Measurements from ENCODE around the gene GNB1.

The GNB1 gene

DNA sequence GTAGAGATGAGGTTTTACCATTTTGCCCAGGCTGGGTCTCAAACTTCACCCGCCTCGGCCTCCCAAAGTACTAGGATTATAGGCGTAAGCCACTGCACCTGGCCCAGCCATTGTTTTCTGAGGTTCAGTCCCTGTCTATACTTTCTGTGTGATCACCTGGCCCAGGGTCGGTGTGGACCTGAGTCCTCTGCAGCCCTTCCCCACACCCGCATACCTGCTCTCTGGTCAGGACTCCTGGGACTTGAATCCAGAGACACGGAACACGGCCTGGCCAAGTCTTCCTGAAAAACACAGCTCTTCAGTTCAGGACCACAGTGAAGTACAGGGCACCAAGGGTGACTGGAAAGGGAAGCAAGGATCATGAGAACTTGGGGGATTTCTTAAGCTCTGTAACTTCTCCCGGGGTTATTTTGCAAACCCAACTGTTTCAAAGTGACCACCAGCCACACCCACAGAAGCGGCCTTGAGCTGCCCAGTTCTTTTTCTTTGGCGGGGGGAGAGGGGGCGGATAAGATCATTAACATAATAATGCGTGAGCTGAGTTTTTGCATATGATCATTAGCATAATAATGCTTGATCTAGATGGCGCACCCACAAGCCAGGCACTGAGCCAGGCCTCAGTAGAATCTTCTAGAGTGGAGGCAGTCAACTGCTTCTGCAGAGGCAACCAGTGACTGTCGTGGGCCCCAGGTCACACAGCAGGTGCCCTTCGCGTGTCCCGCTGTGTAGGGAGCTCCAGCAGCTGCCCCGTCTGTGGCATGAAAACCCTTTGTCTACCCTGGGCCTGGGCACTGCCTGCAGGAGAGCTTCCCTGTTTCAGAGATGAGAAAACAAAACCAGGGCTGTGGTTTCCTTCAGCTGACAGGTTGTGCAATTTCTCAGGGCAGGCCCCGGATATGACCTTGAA is 110.9 kb downstream of the GNB1 start:
- DNase-seq, result peak; percentile 89

DNA sequence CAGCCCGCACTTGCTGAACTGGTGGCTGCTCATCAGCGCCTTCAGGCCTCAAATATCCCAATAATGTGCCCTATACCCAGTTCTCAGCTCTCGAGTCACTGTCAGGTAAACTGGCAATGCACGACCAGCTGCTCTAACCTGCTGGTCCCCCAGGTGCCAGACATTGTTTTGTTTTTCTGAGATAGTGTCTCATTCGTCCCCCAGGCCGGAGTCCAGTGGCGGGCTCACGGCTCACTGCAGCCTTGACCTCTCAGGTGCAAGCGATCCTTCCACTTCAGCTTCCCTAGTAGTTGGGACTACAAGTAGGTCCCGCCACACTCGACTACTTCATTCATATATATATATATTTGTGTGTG is 111.6 kb downstream of the GNB1 start:
- no peak for DNase-seq

GRCh38 chr1:1778663-1779319 is 112.1 kb downstream of the GNB1 start:
- peak; percentile 79 for DNase-seq

- DNase-seq, result peak; percentile 78
Measured at GRCh38 chr1:1777950-1778662, 112.8 kb downstream of the GNB1 start, which contains the start of gene NADK. NADK (minus strand) TSS chr1:1778470; CDS start chr1:1765406, 13,064 bp downstream.

DNA sequence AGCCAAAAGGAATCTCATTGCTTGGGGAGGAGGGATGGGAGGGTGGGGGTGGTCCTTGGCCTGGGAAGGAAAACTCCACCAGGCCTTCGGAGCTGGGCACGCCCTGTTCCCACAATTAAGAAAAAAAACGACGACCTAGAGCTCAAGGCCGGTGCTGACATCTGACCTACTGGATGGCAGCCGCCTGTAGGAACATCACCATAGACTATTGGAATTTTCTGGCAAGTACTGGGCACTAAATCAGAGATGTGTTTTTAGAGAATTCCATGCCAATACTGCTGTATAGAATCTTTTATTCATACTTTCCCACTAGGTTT is 113.3 kb downstream of the GNB1 start:
- DNase-seq, result peak; percentile 58

DNA sequence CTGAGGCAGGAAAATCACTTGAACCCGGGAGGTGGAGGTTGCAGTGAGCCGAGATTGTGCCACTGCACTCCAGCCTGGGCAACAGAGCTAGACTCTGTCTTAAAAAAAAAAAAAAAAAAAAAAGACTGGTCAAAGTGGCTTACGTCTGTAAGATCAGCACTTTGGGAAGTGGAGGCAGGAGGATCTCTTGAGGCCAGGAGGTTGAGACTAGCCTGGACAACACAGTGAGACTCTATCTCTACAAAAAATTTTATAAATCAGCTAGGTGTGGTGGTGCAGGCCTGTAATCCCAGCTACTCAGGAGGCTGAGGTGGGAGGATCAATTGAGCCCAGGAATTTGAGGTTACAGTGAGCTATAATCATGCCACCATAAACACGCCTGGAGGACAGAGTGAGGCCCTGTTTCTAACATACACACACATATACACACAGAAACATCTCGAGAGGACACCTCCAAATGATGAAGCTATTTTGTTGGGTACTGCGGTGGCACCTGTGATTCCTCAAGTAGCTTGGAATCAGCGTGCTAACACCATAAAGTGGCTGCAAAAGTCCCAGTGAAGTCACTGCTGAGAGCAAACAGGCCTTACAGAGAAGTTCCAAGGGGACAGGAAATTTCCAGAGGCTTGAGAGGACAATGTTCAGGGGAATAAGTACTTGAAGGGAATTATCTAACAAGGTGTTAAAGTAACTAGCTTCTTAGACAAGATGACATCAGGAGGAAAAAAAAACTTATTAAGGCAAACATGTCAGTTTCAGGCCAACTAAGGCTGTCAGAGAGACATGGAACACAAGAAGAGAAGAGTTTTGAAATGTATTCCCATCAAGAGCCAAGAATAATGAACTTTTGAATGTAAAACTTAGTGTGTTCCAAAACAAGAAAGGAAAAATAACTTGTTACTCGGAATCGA is 114.0 kb downstream of the GNB1 start:
- no peak for DNase-seq

- DNase-seq, result peak; percentile 29
Measured at GRCh38 chr1:1775327-1776226, 115.3 kb downstream of the GNB1 start.

DNA sequence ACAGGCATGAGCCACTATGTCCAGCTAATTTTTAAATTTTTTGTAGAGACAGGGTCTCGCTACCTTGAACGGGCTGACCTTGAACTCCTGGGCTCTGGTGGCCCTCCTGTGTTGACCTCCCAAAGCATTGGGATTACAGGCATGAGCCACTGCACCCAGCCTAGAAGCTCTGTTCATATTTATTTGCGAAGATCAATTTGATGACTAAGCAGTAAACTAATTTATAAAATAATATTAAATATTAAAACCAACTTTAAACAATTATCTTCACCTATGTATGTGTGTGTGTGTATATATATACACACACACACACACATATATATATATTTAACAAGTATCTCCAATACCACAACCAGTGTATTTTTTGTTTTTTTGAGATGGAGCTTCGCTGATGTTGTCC is 117.0 kb downstream of the GNB1 start:
- DNase-seq, result no peak

DNA sequence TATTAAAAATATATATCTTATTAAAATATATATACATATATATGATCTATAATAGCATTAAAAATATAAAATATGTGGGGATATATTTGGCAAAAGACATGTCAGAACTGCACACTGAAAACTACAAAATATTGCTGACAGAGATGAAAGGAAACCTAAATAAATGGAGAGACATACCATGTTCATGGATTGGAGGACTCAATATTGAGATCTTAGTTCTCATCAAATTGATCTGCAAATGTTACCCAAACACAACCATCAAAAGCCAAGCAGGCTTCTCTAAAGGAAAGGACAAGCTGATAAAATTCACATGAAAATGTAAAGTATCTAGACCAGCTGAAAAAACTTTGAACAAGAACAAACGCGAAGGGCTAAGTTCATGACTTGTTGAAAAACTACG is 119.8 kb downstream of the GNB1 start:
- DNase-seq, result no peak

DNA sequence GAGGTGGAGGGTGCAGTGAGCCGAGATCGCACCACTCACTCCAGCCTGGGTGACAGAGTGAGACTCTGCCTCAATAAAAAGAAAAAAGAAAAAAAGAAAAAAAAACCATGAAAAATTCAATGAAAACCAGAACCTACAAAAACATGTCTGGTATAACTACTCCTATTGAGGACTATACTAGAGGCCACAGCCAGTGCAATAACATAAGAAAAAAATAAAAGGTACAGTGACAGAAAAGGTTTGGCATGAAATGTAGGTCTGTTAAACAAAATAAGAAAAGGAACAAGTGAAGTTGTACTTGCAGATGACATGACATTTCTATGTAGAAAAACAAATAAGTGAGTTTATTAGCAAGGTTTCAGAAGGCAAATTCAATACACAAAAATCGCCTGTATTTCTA is 120.8 kb downstream of the GNB1 start:
- DNase-seq, result no peak

DNA sequence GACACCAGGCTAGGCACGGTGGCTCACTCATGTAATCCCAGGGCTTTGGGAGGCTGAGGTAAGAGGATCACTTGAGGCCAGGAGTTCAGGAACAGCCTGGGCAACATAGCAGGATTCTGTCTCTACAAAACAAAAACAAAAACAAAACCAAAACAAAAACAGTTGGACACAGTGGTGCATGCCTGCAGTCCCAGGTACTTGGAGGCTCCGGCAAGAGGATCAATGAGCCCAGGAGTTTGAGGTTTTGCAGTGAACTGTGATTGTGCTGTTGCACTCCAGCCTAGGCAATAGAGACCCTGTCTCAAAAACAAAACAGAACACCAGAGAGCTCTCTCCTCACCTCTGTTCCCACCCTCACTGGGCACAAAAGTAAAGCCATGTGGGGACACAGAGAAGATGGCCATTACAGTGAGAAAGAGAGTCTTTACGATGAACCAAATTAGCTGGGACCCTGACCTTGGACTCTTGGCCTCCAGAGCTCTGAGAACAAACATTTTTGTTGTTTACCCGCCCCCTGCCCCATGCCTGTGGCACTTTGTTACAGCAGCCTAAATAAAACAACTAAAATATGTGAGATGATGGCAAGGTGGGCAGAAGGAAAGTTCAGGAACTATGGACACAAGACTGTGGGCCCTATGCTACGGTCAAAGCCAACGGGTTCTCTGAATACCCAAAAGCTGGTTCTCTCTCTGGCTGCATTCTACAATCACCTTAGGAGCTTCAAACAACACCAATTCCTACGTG is 122.5 kb downstream of the GNB1 start:
- no peak for DNase-seq

- DNase-seq, result no peak
Measured at GRCh38 chr1:1764876-1765470, 125.9 kb downstream of the GNB1 start.

GRCh38 chr1:1763657-1764621 is 126.9 kb downstream of the GNB1 start:
- DNase-seq, result peak; percentile 77

- DNase-seq, result no peak
Measured at GRCh38 chr1:1761504-1762376, 129.1 kb downstream of the GNB1 start.

DNA sequence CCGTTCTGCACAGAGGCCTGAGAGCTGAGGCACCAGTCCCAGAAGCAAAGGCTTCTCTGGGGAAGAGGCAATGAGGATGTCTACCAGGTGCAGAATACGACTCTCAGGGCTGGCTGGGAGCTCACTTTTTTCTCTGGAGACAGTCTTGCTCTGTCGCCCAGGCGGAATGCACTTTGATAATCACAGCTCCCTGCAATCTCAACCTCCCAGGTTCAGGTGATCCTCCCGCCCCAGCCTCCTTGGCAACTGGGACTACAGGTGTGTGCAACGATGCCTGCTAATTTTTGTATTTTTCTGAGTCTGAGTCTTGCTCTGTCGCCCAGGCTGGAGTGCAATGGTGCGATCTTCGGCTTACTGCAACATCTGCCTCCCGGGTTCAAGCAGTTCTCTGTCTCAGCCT is 130.2 kb downstream of the GNB1 start:
- DNase-seq, result no peak

DNA sequence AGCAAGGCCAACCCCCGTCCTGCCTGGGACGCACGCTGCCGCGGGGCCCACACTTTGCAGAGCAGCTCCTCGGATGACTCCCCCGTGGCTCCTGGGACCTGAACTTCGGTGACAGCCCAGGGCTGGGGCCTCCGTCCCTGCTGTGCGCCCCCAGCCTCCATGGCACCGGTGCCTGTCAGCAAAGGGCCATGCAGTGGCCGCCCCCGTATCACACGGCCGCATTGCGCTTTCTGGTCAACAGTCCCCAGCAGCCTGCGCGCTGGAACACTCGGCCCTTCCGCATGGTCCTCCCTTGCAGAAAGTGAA is 130.6 kb downstream of the GNB1 start:
- no peak for DNase-seq

DNA sequence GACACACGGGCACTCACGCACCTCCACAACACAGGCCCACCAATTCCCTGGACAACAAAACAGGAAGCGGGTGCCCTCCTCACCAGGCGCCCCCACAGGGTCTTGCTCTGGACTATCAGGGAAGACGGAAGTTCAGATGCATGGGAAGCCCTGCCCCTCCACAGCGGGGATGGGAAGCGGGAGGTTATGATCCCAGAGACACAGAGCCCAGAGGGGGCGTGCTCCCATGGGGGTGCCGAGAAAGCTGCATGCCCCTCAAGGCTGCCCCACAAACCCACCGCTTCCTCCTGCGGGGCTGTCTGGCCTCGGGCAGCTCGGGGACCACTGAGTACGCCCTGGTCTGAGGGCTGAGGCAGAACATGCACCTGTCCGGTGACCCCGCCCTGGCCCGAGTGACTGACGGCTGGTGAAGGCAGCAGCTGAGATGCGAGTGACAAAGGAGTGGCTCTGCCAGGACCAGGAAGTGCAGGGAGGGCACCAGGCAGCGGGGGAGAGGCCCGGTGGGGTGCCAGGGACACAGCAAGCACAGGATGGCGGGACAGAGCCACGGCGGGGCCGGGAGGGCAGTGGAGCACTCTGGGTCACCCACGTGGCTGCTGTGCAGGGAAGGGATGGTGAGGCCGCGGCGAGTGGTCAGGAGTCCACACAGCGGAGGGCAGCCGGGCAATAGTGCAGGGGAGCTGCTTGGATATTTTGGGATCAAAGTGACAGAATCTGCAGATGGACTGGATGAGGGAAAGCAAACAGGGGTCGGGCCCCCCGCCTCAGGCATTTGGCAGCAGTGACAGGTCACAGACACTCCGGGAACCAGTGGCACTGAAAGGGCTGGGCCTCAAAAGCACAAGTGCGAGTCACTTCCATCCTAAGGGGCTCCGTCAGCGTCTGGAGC is 131.2 kb downstream of the GNB1 start:
- no peak for DNase-seq

Data from hematopoietic multipotent progenitor cell treated with erythropoietin and hydrocortisone succinate and interleukin-3 and kit ligand, for 6 days (in vitro differentiated cells).